NK-92 treated with Interleukin-12 subunit alpha and Interleukin-12 subunit beta, amount 100 ng/mL, for 24 hours (cell line): ENCODE measurements around the gene ITCH.
"Not testable (repeated sequence)": the region's sequence is repeated elsewhere in the genome, so short reads cannot be mapped to it uniquely, and the experiment has no call there.

ENCODE experiments used
- DNase-seq: peaks from one replicate; lab custom pipeline; 2025; lab: John Stamatoyannopoulos, UW

ITCH gene

GRCh38 chr20:34363062-34363464 is at the start of gene ITCH:
Gene ITCH, plus strand, starts transcription at chr20:34363273. Its CDS starts 30,539 bp downstream, at chr20:34393812.
- DNase-seq = peak; percentile 92

- no peak for DNase-seq
Measured at GRCh38 chr20:34315236-34315635, 47.8 kb upstream of the ITCH start.

- DNase-seq = no peak
Measured at GRCh38 chr20:34316196-34316814, 46.8 kb upstream of the ITCH start.

GRCh38 chr20:34318609-34319443 is 44.2 kb upstream of the ITCH start:
- no peak for DNase-seq

GRCh38 chr20:34320861-34321260 is 42.2 kb upstream of the ITCH start:
- DNase-seq = no peak

GRCh38 chr20:34322267-34323105 is 40.6 kb upstream of the ITCH start:
- no peak for DNase-seq

GRCh38 chr20:34324541-34324940 is 38.5 kb upstream of the ITCH start:
- no peak for DNase-seq

- DNase-seq = not testable (repeated sequence)
Measured at GRCh38 chr20:34328207-34328606, 34.9 kb upstream of the ITCH start.

- DNase-seq = no peak
Measured at GRCh38 chr20:34328928-34329677, 34.0 kb upstream of the ITCH start.

- not testable (repeated sequence) for DNase-seq
Measured at GRCh38 chr20:34330861-34331544, 32.1 kb upstream of the ITCH start.

- no peak for DNase-seq
Measured at GRCh38 chr20:34331838-34332237, 31.2 kb upstream of the ITCH start.

- no peak for DNase-seq
Measured at GRCh38 chr20:34332262-34332920, 30.7 kb upstream of the ITCH start.

- no peak for DNase-seq
Measured at GRCh38 chr20:34333786-34334185, 29.3 kb upstream of the ITCH start.

GRCh38 chr20:34334654-34335407 is 28.2 kb upstream of the ITCH start:
- no peak for DNase-seq

- DNase-seq = no peak
Measured at GRCh38 chr20:34337544-34337943, 25.5 kb upstream of the ITCH start.

GRCh38 chr20:34337982-34338726 is 24.9 kb upstream of the ITCH start:
- DNase-seq = peak; percentile 47

- not testable (repeated sequence) for DNase-seq
Measured at GRCh38 chr20:34340726-34341125, 22.3 kb upstream of the ITCH start.

GRCh38 chr20:34341199-34341598 is 21.9 kb upstream of the ITCH start:
- DNase-seq = not testable (repeated sequence)
